Activated T-cell treated with anti-CD3 and anti-CD28 coated beads, Interleukin-2, amount 50 U/mL, for 72 hours (primary cell): ENCODE data around the gene ATG10. TPM values are rescaled to one million over a fixed set of nuclear protein-coding genes. Genes with fewer than 3 reads are reported as not detected.
A peak's percentile ranks its signal among the peaks of the same experiment; 100 is the strongest.
"Not testable (repeated sequence)": the region's sequence is repeated elsewhere in the genome, so short reads cannot be mapped to it uniquely, and the experiment has no call there.

ENCODE experiments used
- ATAC-seq, 2 donors: fragments of 150-1000 bp; cut with Tn5 transposase; replicated peaks in 1 of 2; 2 replicates each; pipeline ENCODE4 v1.10.0; 2021; ENCODE audit warnings: moderate library complexity in 2 of 2, mild to moderate bottlenecking in 1 of 2
- DNase-seq, 2 donors: peaks; one replicate each; pipeline ENCODE4 v3.0.0; 2021 to 2022; ENCODE audit warnings: mixed read lengths in 1 of 2
- H3K27ac Mint-ChIP-seq: one replicate; pipeline ENCODE4 v1.8.0; 2022; ENCODE audit warnings: mild to moderate bottlenecking, moderate library complexity, mixed read lengths
- H3K27me3 Mint-ChIP-seq: one replicate; pipeline ENCODE4 v1.8.0; 2022; ENCODE audit warnings: low read depth, mixed read lengths
- H3K36me3 Mint-ChIP-seq, 2 donors: one replicate each; pipeline ENCODE4 v1.8.0; 2022; ENCODE audit warnings: mixed read lengths in 2 of 2, mild to moderate bottlenecking in 1 of 2; ENCODE audit not compliant: insufficient read depth in 2 of 2
- H3K4me1 Mint-ChIP-seq: one replicate; pipeline ENCODE4 v1.8.0; 2022; ENCODE audit warnings: low read depth, mixed read lengths
- H3K4me3 Mint-ChIP-seq, 2 donors: one replicate each; pipeline ENCODE4 v1.8.0; 2022; ENCODE audit warnings: mild to moderate bottlenecking in 2 of 2, mixed read lengths in 2 of 2, moderate library complexity in 2 of 2
- H3K9me3 Mint-ChIP-seq, 2 donors: one replicate each; pipeline ENCODE4 v1.8.0; 2022; ENCODE audit warnings: mixed read lengths in 2 of 2
- total RNA-seq, 2 donors: library from RNA; stranded (reverse); gene quantifications; one replicate each; pipeline ENCODE4 v1.2.3, GENCODE V29; 2022

ATG10 gene
- total RNA-seq, 2 donors from 2014 or later, result 8.5 to 11.7 TPM

DNA sequence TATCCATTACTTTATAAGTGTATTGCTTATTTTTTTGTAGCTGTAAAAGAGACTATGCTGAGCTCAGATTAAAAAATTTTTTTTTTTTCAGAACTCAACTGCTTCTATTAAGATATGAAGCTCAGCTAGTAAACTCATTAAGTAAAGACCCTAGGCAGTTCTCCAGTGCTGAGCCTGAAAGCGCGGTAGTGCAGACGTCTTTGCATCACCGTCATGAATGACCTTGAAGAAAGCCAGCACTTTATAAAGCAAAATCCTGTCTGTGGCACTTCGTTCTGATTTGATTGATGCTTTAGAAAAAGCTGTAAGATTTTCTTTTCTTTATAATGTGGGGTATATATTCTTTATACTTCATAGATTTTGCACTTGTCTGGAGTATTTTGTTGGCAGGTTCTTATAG is 105.7 kb downstream of the ATG10 start:
- Mint-ChIP-seq H3K9me3 (peaks cover 3% of the 10 kb centered on the region in 2 donors), H3K4me1 (no peaks in the 10 kb centered on the region), H3K36me3 (peaks cover 5 to 7% of the 10 kb centered on the region in 2 donors), H3K27ac (no peak overlapping the region), H3K4me3 (no peak overlapping the region), H3K27me3 (no peaks in the 10 kb centered on the region)
- no peak for ATAC-seq
- no peak for DNase-seq

DNA sequence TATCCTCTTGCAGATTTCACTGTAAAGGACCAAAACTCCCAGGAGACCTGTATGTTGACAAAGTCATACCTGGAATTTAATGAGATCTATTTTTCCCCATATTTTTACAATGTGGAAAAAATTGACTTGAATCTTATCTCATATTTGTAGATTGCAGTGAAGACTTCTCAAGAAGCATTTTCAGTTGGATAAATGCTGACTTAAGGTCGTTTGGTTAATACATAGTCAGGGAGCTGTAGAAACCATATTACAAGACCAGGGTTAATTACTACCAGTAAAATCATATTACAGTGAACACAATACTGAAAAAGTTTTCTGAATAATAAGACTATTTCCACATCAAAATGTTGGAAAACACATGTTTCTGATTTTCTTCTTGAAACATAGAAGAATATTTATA is 119.8 kb downstream of the ATG10 start:
- ATAC-seq (no peak), DNase-seq (no peak)
- peaks cover 10 to 16% of the 10 kb centered on the region in 2 donors for H3K36me3 Mint-ChIP-seq

GRCh38 chr5:82095536-82095935 is 123.7 kb downstream of the ATG10 start:
- no peak overlapping the region for H3K27ac Mint-ChIP-seq
- peaks cover 8% of the 10 kb centered on the region in 2 donors for H3K36me3 Mint-ChIP-seq
- no peak overlapping the region for H3K4me3 Mint-ChIP-seq
- DNase-seq (no peak), ATAC-seq (no peak)
- peaks cover 0 to 3% of the 10 kb centered on the region in 2 donors for H3K9me3 Mint-ChIP-seq
- H3K27me3 Mint-ChIP-seq, result no peaks in the 10 kb centered on the region
- peaks cover 19% of the 10 kb centered on the region for H3K4me1 Mint-ChIP-seq

More for the DNA sequence above, 119.8 kb downstream of the ATG10 start:
- Mint-ChIP-seq H3K4me1 (peaks cover 13% of the 10 kb centered on the region), H3K27ac (no peak overlapping the region), H3K27me3 (no peaks in the 10 kb centered on the region), H3K9me3 (peaks cover 7 to 12% of the 10 kb centered on the region in 2 donors), H3K4me3 (no peak overlapping the region)

DNA sequence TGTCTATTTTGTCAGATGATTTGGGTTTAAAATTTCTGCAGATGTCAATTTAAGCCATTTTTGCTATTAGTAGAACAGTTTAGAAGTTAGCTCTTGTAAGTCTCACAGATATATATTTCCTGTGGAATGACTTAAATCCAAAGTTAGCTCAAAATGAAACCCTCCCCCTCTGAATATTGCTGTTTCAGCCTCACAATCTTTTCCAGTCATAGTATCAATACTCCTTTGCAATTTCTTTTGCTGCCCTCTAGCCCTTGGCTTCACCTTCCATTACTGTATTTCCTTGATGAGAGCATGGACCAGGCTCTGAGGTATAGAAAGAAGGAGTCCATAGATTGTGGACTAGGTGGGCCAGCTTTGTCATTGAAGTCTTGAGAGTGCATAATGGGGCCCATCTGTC is 124.4 kb downstream of the ATG10 start:
- peaks cover 26% of the 10 kb centered on the region for H3K4me1 Mint-ChIP-seq
- no peak overlapping the region for H3K27ac Mint-ChIP-seq
- H3K9me3 Mint-ChIP-seq, result peaks cover 0 to 3% of the 10 kb centered on the region in 2 donors
- no peak overlapping the region for H3K4me3 Mint-ChIP-seq
- DNase-seq (no peak), ATAC-seq (no peak)
- H3K36me3 Mint-ChIP-seq, result peaks cover 8% of the 10 kb centered on the region in 2 donors
- H3K27me3 Mint-ChIP-seq, result no peaks in the 10 kb centered on the region

- Mint-ChIP-seq H3K27me3 (no peaks in the 10 kb centered on the region), H3K36me3 (no peaks in the 10 kb centered on the region), H3K9me3 (no peaks in the 10 kb centered on the region), H3K4me1 (peaks cover 37% of the 10 kb centered on the region), H3K4me3 (peak overlapping the region in 1 of 2 donors; percentile 45), H3K27ac (peak overlapping the region; percentile 17)
- ATAC-seq, result peak; percentile 93 to 94
- no peak for DNase-seq
Measured at GRCh38 chr5:82100303-82101077, 128.7 kb downstream of the ATG10 start.

- no peaks in the 10 kb centered on the region for H3K36me3 Mint-ChIP-seq
- peak; percentile 37 to 52 for ATAC-seq
- no peaks in the 10 kb centered on the region for H3K27me3 Mint-ChIP-seq
- peaks cover 40% of the 10 kb centered on the region for H3K4me1 Mint-ChIP-seq
- no peaks in the 10 kb centered on the region for H3K9me3 Mint-ChIP-seq
- H3K4me3 Mint-ChIP-seq, result peak overlapping the region; percentile 54 to 58
- no peak overlapping the region for H3K27ac Mint-ChIP-seq
- peak; percentile 11 to 39 for DNase-seq
Measured at GRCh38 chr5:82104872-82105271, 133.0 kb downstream of the ATG10 start.

- DNase-seq (peak; percentile 4 to 22), ATAC-seq (peak; percentile 63 to 67)
- H3K4me3 Mint-ChIP-seq, result peak overlapping the region; percentile 54 to 58
- H3K27me3 Mint-ChIP-seq, result no peaks in the 10 kb centered on the region
- peaks cover 35% of the 10 kb centered on the region for H3K4me1 Mint-ChIP-seq
- H3K36me3 Mint-ChIP-seq, result no peaks in the 10 kb centered on the region
- H3K9me3 Mint-ChIP-seq, result no peaks in the 10 kb centered on the region
- H3K27ac Mint-ChIP-seq, result peak overlapping the region; percentile 38
Measured at GRCh38 chr5:82105457-82105856, 133.6 kb downstream of the ATG10 start.

DNA sequence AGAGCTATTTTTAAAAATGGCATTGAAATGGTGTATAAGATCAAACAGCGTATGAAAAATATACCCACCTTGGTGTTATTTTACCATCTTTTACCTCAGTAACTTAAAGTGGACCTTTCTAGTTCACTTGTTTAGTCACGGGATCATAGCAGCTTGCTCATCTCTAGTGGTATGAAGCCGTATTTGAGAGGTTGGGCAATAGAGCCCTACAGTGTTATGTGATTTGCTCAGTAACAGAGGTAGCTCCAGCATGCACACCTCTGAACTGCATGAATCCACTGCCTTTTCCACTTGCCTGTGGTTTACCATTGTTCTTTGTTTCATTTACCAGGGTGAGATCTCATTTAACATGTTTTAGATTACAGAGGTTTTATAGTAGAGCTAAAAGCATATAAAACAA is 134.4 kb downstream of the ATG10 start:
- H3K36me3 Mint-ChIP-seq, result no peaks in the 10 kb centered on the region
- DNase-seq (no peak), ATAC-seq (peak in 1 of 2 donors; percentile 48)
- no peaks in the 10 kb centered on the region for H3K27me3 Mint-ChIP-seq
- H3K9me3 Mint-ChIP-seq, result no peaks in the 10 kb centered on the region
- peaks cover 27% of the 10 kb centered on the region for H3K4me1 Mint-ChIP-seq
- no peak overlapping the region for H3K27ac Mint-ChIP-seq
- peak overlapping the region in 1 of 2 donors; percentile 27 for H3K4me3 Mint-ChIP-seq

DNA sequence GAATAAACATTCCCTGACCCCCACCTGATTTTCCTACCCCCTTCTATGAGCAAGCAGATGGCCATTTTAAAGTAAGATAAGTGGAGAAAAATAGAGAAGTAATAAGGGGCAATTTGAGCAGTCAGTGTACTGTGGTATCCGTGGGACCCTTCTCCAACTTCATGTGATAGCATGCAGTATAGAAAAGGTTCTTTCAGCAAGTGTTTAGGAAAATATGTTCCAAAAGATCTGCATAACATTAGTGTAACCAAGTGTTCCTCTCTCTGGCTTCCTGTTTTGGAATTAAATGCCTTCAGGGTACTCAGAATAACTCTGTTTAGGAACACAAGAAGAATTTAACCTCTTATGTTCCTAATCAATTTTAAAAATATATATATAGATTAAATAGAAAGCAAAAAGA is 134.9 kb downstream of the ATG10 start:
- H3K27ac Mint-ChIP-seq, result no peak overlapping the region
- H3K4me3 Mint-ChIP-seq, result no peak overlapping the region
- peaks cover 26% of the 10 kb centered on the region for H3K4me1 Mint-ChIP-seq
- H3K9me3 Mint-ChIP-seq, result no peaks in the 10 kb centered on the region
- no peaks in the 10 kb centered on the region for H3K36me3 Mint-ChIP-seq
- H3K27me3 Mint-ChIP-seq, result no peaks in the 10 kb centered on the region
- ATAC-seq (no peak), DNase-seq (no peak)

GRCh38 chr5:82107267-82107666 is 135.4 kb downstream of the ATG10 start:
- H3K4me3 Mint-ChIP-seq, result no peak overlapping the region
- H3K27me3 Mint-ChIP-seq, result no peaks in the 10 kb centered on the region
- H3K4me1 Mint-ChIP-seq, result peaks cover 26% of the 10 kb centered on the region
- ATAC-seq, result no peak
- no peaks in the 10 kb centered on the region for H3K36me3 Mint-ChIP-seq
- no peaks in the 10 kb centered on the region for H3K9me3 Mint-ChIP-seq
- no peak for DNase-seq
- H3K27ac Mint-ChIP-seq, result no peak overlapping the region

GRCh38 chr5:82109013-82109412 is 137.2 kb downstream of the ATG10 start:
- no peak overlapping the region for H3K4me3 Mint-ChIP-seq
- ATAC-seq (no peak), DNase-seq (no peak)
- H3K36me3 Mint-ChIP-seq, result no peaks in the 10 kb centered on the region
- no peak overlapping the region for H3K27ac Mint-ChIP-seq
- H3K27me3 Mint-ChIP-seq, result no peaks in the 10 kb centered on the region
- no peaks in the 10 kb centered on the region for H3K9me3 Mint-ChIP-seq
- peaks cover 26% of the 10 kb centered on the region for H3K4me1 Mint-ChIP-seq

- not testable (repeated sequence) for ATAC-seq, H3K9me3 Mint-ChIP-seq, H3K27me3 Mint-ChIP-seq, H3K27ac Mint-ChIP-seq, H3K36me3 Mint-ChIP-seq, H3K4me3 Mint-ChIP-seq, DNase-seq
- H3K4me1 Mint-ChIP-seq, result peaks cover 20% of the 10 kb centered on the region
Measured at GRCh38 chr5:82109915-82110314, 138.1 kb downstream of the ATG10 start.

GRCh38 chr5:82111191-82111590 is 139.4 kb downstream of the ATG10 start:
- Mint-ChIP-seq H3K27me3 (no peaks in the 10 kb centered on the region), H3K36me3 (no peaks in the 10 kb centered on the region), H3K4me3 (no peak overlapping the region), H3K9me3 (no peaks in the 10 kb centered on the region), H3K27ac (peak overlapping the region; percentile 24), H3K4me1 (peaks cover 7% of the 10 kb centered on the region)
- ATAC-seq, result no peak
- DNase-seq, result no peak

DNA sequence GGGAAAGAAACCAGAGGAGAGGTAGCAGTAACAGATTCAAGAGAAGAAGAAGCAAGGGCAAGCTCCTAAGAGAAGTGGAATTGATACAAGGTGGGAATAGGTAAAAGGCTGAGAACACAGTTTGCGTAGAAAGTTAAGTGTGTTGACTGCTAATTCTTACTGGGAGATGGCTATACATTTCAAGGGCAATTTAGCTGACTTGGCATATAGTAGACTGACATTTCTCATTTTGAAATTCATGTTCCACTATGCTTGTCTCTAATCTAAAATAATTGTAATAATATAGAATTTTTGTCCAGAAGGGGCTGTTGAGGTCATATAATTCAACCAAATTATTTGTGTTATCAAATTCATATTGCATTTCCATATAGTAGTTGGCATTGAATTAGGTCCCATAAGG is 144.0 kb downstream of the ATG10 start:
- Mint-ChIP-seq H3K36me3 (peaks cover 0 to 2% of the 10 kb centered on the region in 2 donors), H3K27me3 (no peaks in the 10 kb centered on the region), H3K4me3 (no peak overlapping the region), H3K9me3 (no peaks in the 10 kb centered on the region), H3K4me1 (no peaks in the 10 kb centered on the region), H3K27ac (no peak overlapping the region)
- DNase-seq (no peak), ATAC-seq (no peak)
